HEK293T (cell line): ENCODE data around the gene TIPARP.

Experiments used
- FOXA1 ChIP-seq: fragments of 450-650 bp; IDR thresholded peaks from 2 replicates; pipeline ENCODE4 v1.6.1; 2016; ENCODE audit warnings: mild to moderate bottlenecking
- HDGF ChIP-seq: fragments of 450-650 bp; IDR thresholded peaks from 2 replicates; pipeline ENCODE4 v1.6.1; 2017; ENCODE audit warnings: antibody characterized with exemption, borderline replicate concordance
- NFRKB ChIP-seq: fragments of 450-650 bp; IDR thresholded peaks from 2 replicates; pipeline ENCODE4 v1.6.1; 2016; ENCODE audit warnings: mild to moderate bottlenecking, moderate library complexity
- TARDBP ChIP-seq: fragments of 450-650 bp; IDR thresholded peaks from 2 replicates; pipeline ENCODE4 v1.6.1; 2016

DNA sequence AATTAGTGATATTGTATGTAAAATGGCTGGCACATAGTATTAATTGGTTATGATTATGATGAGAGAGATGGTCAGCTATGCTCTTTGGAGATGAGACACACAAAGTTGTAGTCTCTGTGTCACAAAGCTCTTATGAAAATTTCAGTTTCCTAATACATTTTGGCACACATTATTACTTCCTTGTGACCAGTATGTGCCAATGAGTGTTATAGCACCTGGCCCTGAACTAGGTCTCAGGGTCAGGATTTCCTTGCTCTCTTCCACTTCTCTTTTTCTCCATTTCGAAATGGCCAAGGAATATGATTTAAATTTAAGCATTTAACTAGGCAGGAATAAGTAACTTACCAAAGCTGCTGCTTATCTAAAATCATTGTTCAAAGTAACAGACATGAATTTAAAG, 28.0 kb downstream of the TIPARP start:
- TF ChIP-seq TARDBP: no peak
- no peak for TF ChIP-seq FOXA1
- no peak for TF ChIP-seq NFRKB
- no peak for TF ChIP-seq HDGF
